ENCODE results near the gene KLK6. TPM values are rescaled to one million over a fixed set of nuclear protein-coding genes. Genes with fewer than 3 reads are reported as not detected.

KLK6 gene
- total RNA-seq, 1 donor from 2014 or later: not detected

- TF ChIP-seq CTCF (IDR thresholded peaks at IDR 0.05): no peak
- ATAC-seq: no peak
- no peak overlapping the region for H3K27ac ChIP-seq
- no peak overlapping the region for H3K4me3 ChIP-seq
- intact Hi-C loops (cut with DNase I): no loop called here
- no peak for DNase-seq
- H3K4me1 ChIP-seq: no peaks in the 10 kb centered on the region
- no peaks in the 10 kb centered on the region for H3K9me3 ChIP-seq
- no peaks in the 10 kb centered on the region for H3K36me3 ChIP-seq
- no peaks in the 10 kb centered on the region for H3K27me3 ChIP-seq
Observed at GRCh38 chr19:50944795-50945194, 24.6 kb downstream of the KLK6 start.

- intact Hi-C loops (cut with DNase I): no loop called here
- TF ChIP-seq CTCF (IDR thresholded peaks at IDR 0.05): no peak
- Histone ChIP-seq H3K27me3 (peaks cover 14% of the 10 kb centered on the region), H3K36me3 (no peaks in the 10 kb centered on the region), H3K9me3 (no peaks in the 10 kb centered on the region), H3K4me1 (no peaks in the 10 kb centered on the region), H3K4me3 (no peak overlapping the region), H3K27ac (no peak overlapping the region)
- ATAC-seq: no peak
- peak; percentile 46 for DNase-seq
Observed at GRCh38 chr19:50943074-50943828, 26.1 kb downstream of the KLK6 start.

GRCh38 chr19:50939596-50939995, 29.8 kb downstream of the KLK6 start:
- DNase-seq (no peak), ATAC-seq (no peak)
- Histone ChIP-seq H3K9me3 (no peaks in the 10 kb centered on the region), H3K27me3 (peaks cover 15% of the 10 kb centered on the region), H3K4me1 (no peaks in the 10 kb centered on the region), H3K36me3 (no peaks in the 10 kb centered on the region), H3K4me3 (no peak overlapping the region), H3K27ac (no peak overlapping the region)
- no peak for TF ChIP-seq CTCF (IDR thresholded peaks at IDR 0.05)
- intact Hi-C loops (cut with DNase I): no loop called here

GRCh38 chr19:50933640-50934039, 35.8 kb downstream of the KLK6 start:
- DNase-seq (no peak), ATAC-seq (no peak)
- Histone ChIP-seq H3K27me3 (peaks cover 24% of the 10 kb centered on the region), H3K27ac (no peak overlapping the region), H3K9me3 (no peaks in the 10 kb centered on the region), H3K36me3 (no peaks in the 10 kb centered on the region), H3K4me1 (no peaks in the 10 kb centered on the region), H3K4me3 (no peak overlapping the region)
- intact Hi-C loops (cut with DNase I): no loop called here
- TF ChIP-seq CTCF (IDR thresholded peaks at IDR 0.05): no peak

- no peak for TF ChIP-seq CTCF (IDR thresholded peaks at IDR 0.05)
- no peak for ATAC-seq
Observed at GRCh38 chr19:50932690-50933083, 36.7 kb downstream of the KLK6 start.

More at GRCh38 chr19:50932690-50933083, 36.7 kb downstream of the KLK6 start:
- DNase-seq: no peak
- intact Hi-C loops (cut with DNase I): no loop called here
- H3K9me3 ChIP-seq: no peaks in the 10 kb centered on the region
- peaks cover 26% of the 10 kb centered on the region for H3K27me3 ChIP-seq
- H3K4me3 ChIP-seq: no peak overlapping the region
- H3K4me1 ChIP-seq: no peaks in the 10 kb centered on the region
- no peak overlapping the region for H3K27ac ChIP-seq
- no peaks in the 10 kb centered on the region for H3K36me3 ChIP-seq
